ENCODE measurements around the gene EGLN3.
A peak's percentile ranks its signal among the peaks of the same experiment; 100 is the strongest.

Gene EGLN3

DNA sequence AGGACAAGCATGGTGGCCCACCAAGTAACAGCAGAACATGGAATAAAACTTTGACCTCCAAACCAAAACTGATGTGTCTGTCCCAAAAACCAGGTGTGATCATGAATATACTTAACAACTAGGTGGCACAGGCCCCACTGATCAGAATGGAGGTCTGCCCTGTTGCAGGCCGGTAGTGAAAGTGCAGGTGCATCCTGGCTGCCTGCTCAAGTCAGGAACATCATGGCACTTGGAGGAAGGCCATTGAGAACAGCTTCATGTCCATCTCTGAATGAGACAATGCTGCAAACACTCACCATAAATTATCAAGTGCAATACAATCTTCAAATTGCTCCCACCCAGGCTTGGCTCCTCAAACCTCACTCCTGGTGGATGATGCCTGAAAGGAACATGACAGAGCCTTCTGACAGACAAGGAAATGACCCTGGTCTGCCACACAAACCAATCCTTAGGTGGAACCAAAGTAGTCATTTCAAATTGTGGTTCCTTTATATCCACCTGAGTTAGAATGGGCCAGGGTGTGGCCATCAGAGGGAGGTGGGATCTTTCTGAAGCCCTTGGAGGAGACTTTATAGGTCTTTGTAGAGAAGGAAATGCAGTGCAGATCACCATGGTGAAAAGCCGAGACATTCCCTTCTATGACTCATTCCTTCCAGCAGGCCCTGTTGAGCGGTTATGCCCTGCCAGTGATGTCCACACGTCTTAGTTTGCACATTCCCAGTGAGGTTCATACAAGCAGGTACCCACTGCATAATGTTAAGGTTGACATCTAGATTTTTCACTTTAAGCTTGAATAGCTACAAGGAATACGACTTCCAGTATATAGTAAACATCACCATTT is 36.0 kb downstream of the EGLN3 start:
- peak; percentile 48 for DNase-seq (ENCODE audit: low read depth)
- TF ChIP-seq, protein P1, sequence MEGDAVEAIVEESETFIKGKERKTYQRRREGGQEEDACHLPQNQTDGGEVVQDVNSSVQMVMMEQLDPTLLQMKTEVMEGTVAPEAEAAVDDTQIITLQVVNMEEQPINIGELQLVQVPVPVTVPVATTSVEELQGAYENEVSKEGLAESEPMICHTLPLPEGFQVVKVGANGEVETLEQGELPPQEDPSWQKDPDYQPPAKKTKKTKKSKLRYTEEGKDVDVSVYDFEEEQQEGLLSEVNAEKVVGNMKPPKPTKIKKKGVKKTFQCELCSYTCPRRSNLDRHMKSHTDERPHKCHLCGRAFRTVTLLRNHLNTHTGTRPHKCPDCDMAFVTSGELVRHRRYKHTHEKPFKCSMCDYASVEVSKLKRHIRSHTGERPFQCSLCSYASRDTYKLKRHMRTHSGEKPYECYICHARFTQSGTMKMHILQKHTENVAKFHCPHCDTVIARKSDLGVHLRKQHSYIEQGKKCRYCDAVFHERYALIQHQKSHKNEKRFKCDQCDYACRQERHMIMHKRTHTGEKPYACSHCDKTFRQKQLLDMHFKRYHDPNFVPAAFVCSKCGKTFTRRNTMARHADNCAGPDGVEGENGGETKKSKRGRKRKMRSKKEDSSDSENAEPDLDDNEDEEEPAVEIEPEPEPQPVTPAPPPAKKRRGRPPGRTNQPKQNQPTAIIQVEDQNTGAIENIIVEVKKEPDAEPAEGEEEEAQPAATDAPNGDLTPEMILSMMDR (conservative IDR thresholded peaks at IDR 0.05; ENCODE audit: low read length) = 0 out of 2 replicates have a peak, but pooled peaks have one; percentile 6
- no peak overlapping the region for H3K4me3 ChIP-seq (ENCODE audit: low read length)

DNA sequence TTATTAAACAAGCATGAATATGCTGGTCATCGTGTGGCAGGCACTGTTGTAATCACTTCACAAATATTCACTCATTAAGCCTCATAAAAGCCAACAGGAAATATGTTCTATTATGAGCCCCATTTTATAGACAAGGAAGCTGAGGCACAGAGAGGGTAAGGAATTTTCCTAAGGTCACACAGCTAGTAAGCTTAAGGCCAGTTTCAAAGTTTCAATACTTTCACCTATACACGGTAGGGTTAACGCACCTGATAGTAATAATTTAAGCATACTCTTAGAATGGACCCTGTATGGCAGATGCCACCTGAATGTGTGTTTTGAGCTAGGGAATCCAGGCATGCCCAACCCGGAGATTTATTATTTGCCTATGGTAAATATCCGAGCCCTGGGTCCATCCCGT is 39.8 kb downstream of the EGLN3 start:
- no peak for DNase-seq (ENCODE audit: low read depth)
- H3K4me3 ChIP-seq (ENCODE audit: low read length) = no peak overlapping the region
- TF ChIP-seq, protein P1 (conservative IDR thresholded peaks at IDR 0.05; ENCODE audit: low read length) = no peak

DNA sequence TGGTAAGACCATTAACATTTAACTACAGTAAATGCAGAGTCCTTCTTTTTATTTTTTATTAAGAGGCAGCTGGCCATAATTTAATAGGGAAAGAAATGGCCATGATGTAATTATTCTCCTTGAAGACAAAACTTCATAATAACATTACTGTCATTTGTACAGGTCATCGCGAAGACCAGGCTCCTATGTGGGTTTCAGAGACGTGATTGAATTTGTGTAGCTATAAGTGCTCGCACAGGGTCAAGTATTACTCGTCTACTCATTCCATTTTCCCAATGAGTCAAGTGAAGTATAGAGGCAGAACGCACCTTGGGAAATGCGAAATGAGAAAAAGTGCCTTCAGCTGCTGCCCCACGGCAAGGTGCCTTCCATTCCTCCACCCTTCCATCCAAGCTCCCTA is 40.4 kb downstream of the EGLN3 start:
- TF ChIP-seq, protein P1 (conservative IDR thresholded peaks at IDR 0.05; ENCODE audit: low read length) = no peak
- H3K4me3 ChIP-seq (ENCODE audit: low read length) = no peak overlapping the region
- DNase-seq (ENCODE audit: low read depth) = no peak

DNA sequence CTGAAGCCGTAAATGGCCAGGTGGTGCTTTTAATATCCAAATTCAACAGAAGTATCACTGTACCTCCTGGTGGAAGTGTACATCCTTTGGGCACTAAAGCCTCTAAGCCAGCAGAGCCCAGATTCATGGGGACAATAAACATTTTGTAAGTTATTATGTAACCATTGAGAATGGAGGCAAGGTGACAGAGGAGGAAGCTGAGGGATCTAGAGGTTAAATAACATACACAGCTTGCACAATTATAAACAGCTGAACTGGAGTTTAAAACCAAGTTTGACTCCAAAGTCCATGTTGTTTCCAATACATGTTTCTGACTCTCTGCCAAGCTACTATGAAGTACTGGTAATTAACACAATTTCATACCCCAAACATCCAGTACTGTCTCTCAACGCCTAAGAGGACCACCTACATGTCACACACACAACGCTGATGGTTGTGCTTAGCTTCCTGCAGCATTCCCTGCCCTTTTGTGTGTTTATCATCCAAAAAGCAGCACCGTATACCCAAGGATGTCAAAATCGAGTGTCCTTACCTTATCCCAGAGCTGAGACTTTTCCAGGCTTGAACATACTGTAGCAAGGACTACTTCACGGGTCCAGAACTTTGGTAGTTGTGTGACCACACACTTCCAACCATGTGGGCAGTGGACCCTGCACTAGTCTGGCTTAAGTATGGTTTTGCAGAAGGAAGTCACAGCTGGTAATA is 41.3 kb downstream of the EGLN3 start:
- TF ChIP-seq, protein P1 (conservative IDR thresholded peaks at IDR 0.05; ENCODE audit: low read length) = no peak
- H3K4me3 ChIP-seq (ENCODE audit: low read length) = no peak overlapping the region
- DNase-seq (ENCODE audit: low read depth) = no peak

DNA sequence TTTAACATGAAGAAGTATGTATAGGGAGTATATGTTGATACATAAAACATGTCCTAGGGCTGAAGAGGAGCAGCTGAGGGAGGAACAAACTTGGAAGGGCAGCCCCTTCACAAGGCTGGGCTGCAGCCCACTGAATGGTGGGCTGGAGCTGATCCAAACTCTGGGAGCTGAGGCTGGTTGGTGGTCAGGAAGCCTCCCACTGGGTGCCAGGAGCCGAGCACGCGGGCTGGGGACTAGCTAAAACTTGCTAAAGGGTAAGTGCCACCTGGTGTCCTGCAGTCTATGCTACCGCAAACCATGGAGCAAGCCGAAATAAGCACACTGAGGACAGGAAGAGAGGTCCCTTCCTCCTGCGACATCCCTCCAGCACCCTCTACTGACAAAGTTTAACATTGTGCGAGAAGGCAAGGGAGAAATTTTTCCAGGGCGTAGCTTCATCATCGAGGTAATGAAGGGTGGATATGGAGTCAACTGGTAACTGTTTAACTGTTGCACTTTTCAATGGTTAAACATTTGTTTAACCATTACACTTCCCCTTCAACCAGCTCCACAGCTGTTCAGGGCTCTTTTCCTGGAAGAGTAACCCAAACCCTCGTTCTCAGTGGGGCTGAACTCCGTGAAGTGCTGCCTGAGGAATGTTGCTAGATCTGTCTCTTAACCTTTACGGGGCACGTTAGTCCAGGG is 42.2 kb downstream of the EGLN3 start:
- H3K4me3 ChIP-seq (ENCODE audit: low read length) = no peak overlapping the region
- no peak for DNase-seq (ENCODE audit: low read depth)
- TF ChIP-seq, protein P1 (conservative IDR thresholded peaks at IDR 0.05; ENCODE audit: low read length) = no peak

DNA sequence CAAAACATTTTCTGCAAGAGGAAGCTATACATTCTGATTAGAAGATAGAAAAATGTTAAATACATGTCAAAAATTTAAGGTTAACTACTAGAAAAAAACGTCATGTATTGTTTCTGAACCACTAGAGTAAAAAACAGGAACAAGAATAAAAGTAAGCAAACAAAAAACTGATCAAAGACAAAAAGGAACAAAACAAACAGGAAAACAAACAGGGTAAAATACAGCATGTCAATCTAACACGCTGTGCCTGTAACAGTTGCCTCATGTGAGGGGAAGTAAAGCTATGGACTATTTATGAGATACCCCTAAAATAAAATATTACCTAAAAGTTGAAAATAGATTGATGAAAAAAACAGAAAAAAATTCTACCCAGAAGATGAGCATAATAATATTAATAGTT is 43.9 kb downstream of the EGLN3 start:
- TF ChIP-seq, protein P1 (conservative IDR thresholded peaks at IDR 0.05; ENCODE audit: low read length) = no peak
- H3K4me3 ChIP-seq (ENCODE audit: low read length) = no peak overlapping the region
- no peak for DNase-seq (ENCODE audit: low read depth)
